NCI-H526 treated with DMSO at 0.1 percent for 48 hours (cell line): ENCODE data around the gene SLC37A3.
"Not testable (repeated sequence)": the region's sequence is repeated elsewhere in the genome, so short reads cannot be mapped to it uniquely, and the experiment has no call there.

Experiments used
- DNase-seq: peaks from one replicate; lab custom pipeline; 2025; lab: John Stamatoyannopoulos, UW

Gene SLC37A3

DNA sequence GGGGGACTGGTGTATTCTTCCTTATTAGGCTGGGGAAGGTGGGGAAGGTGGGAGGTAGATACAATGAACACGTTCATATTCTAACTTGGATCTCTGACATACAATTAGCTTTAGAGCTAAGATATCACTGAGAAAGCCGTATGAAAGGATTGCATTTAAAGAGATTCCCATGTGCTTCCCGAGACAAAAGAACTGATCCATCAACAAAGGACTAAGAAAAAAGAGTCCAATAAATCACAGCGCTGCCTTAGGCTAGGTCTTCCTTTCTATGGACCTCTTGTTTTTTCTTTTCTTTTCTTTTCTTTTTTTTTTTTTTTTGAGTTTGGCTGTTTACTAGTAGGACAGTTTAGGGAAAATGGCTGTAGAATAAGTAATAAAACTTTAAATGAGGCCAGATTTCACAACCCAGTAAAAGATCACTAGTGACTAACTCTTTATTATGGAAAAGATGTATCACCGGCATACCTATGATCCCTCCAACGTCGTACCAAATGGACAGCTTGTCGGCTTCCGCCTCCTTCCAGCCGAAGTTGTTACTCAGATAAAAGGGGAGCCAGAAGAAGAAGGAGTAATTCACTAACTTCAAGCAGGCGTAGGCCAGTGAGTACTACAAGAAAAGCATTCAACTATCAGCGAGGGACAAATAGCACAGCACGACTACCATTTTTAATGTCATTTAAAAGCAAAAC is 50.0 kb downstream of the SLC37A3 start:
- no peak for DNase-seq

GRCh38 chr7:140347218-140347617 is 51.1 kb downstream of the SLC37A3 start:
- DNase-seq = no peak

GRCh38 chr7:140345426-140345825 is 52.9 kb downstream of the SLC37A3 start:
- no peak for DNase-seq

- no peak for DNase-seq
Measured at GRCh38 chr7:140342727-140343514, 55.4 kb downstream of the SLC37A3 start.

DNA sequence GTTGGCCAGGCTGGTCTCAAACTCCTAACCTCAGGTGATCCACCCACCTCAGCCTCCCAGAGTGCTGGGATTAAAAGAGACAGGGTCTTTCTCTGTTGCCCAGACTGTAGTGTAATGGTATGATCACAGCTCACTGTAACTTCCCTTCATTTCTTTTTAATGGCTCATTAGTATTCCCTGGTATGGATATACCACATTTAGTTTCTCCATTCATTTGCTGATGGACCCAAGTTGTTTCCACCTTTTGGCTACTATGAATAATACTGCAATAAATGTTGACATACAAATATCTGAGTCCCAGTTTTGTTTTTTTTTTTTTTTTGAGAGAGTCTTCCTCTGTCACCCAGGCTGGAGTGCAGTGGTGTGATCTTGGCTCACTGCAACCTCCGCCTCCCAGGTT is 59.4 kb downstream of the SLC37A3 start:
- not testable (repeated sequence) for DNase-seq

- DNase-seq = no peak
Measured at GRCh38 chr7:140334341-140335057, 63.8 kb downstream of the SLC37A3 start.

DNA sequence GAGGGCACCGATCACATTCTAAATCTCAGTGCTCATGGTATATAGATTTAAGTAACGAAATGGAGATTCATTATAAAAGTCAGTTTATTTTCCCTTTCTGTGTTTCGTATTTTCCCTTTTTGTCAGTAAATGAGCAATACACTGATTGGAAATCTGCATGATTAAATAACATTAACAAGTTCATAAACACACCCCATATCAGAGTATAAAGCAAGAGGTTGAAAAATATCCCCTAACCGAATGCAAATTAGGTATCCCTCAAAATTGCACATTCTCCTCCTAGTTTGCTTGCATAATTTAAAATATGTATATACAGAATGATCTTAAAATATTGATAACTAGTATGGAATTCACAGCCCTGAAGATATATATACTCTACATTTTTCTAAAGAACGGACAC is 64.6 kb downstream of the SLC37A3 start:
- no peak for DNase-seq

DNA sequence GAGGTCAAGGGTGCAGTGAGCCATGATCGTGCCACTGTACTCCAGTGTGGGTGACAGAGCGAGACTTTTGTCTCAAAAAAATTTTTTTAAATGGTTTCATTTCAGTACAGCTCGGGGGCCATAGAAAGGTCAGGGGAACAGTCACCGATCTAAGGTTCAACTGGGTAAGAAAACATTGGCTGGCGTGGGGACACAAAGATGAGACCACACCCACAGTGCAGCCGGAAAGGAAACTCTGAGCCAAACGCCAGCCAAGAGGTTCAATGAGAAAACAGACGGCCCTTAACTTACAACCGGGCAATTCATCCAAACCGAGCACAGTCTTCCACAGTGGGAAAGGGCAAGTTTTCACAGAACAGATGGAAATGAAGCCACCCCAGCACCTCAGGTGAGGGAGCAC is 65.1 kb downstream of the SLC37A3 start:
- no peak for DNase-seq

DNA sequence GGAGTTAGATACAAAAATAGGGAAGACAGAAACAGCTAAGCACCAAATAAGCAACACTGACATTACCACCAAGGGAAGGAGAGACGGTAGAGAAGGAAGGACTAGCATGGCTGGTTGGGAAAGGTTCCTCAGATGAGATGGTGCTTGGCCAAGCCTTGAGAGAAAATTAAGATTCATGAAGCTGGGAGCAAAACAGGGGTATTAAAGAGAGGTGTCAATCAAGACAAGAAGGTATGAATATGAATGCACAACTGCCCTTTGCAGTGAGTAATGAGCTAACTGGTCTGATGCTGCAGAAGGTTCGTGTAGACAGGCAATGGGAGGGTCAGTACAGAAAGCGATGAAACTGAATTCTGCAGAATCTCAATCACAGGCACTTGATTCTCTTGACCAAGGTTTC is 67.7 kb downstream of the SLC37A3 start:
- no peak for DNase-seq

GRCh38 chr7:140330128-140330527 is 68.2 kb downstream of the SLC37A3 start:
- no peak for DNase-seq

- DNase-seq = no peak
Measured at GRCh38 chr7:140327261-140327661, 71.1 kb downstream of the SLC37A3 start.

- no peak for DNase-seq
Measured at GRCh38 chr7:140326116-140326928, 72.0 kb downstream of the SLC37A3 start.

- no peak for DNase-seq
Measured at GRCh38 chr7:140325600-140325999, 72.7 kb downstream of the SLC37A3 start.

- no peak for DNase-seq
Measured at GRCh38 chr7:140324714-140325113, 73.6 kb downstream of the SLC37A3 start.

- DNase-seq = no peak
Measured at GRCh38 chr7:140322759-140323158, 75.6 kb downstream of the SLC37A3 start.

GRCh38 chr7:140320078-140320477 is 78.3 kb downstream of the SLC37A3 start:
- not testable (repeated sequence) for DNase-seq

- no peak for DNase-seq
Measured at GRCh38 chr7:140317999-140318398, 80.3 kb downstream of the SLC37A3 start.

- no peak for DNase-seq
Measured at GRCh38 chr7:140317597-140317996, 80.7 kb downstream of the SLC37A3 start.

- DNase-seq = no peak
Measured at GRCh38 chr7:140316165-140316661, 82.1 kb downstream of the SLC37A3 start.

GRCh38 chr7:140315498-140316164 is 82.7 kb downstream of the SLC37A3 start:
- DNase-seq = no peak
